CD8-positive, alpha-beta memory T cell (primary cell): ENCODE measurements around the gene NOTUM. TPM values are rescaled to one million over a fixed set of nuclear protein-coding genes. Genes with fewer than 3 reads are reported as not detected.
A peak's percentile ranks its signal among the peaks of the same experiment; 100 is the strongest.

Experiments
- CTCF ChIA-PET: fragments of 350-600 bp; sonication (Branson Sonifier 250); formaldehyde crosslinking; loops from one replicate; lab custom pipeline; 2021; ENCODE audit warnings: antibody characterized with exemption; lab: Charles Lee
- POLR2A ChIA-PET: fragments of 350-600 bp; sonication (Branson Sonifier 250); formaldehyde crosslinking; loops from one replicate; lab custom pipeline; 2021; ENCODE audit warnings: antibody characterized with exemption; lab: Charles Lee
- DNase-seq, 5 donors: peaks; one replicate each; pipeline versions ENCODE4 v3.0.0 to v3.0.0-alpha.2; 2020 to 2022; ENCODE audit warnings: mixed read lengths in 1 of 5
- H3K27ac ChIP-seq: one replicate; pipeline ENCODE4 v1.7.0; 2013; ENCODE audit warnings: low read depth, mild to moderate bottlenecking, low read length, moderate library complexity
- H3K27me3 ChIP-seq: 2 replicates; pipeline ENCODE4 v1.7.0; 2013; ENCODE audit warnings: low read length, mild to moderate bottlenecking; ENCODE audit not compliant: insufficient read depth, poor library complexity, severe bottlenecking
- H3K36me3 ChIP-seq: 2 replicates; pipeline ENCODE4 v1.7.0; 2013; ENCODE audit warnings: mild to moderate bottlenecking, low read length, moderate library complexity; ENCODE audit not compliant: insufficient read depth
- H3K4me1 ChIP-seq: 2 replicates; pipeline ENCODE4 v1.7.0; 2013; ENCODE audit warnings: mild to moderate bottlenecking, low read length, moderate library complexity; ENCODE audit not compliant: insufficient read depth
- H3K4me3 ChIP-seq: 2 replicates; pipeline ENCODE4 v1.7.0; 2013; ENCODE audit warnings: mild to moderate bottlenecking, low read length
- H3K9me3 ChIP-seq: 2 replicates; pipeline ENCODE4 v1.7.0; 2013; ENCODE audit warnings: mild to moderate bottlenecking, low read length
- H3K27ac Mint-ChIP-seq, 8 donors: one replicate each; pipeline ENCODE4 v1.8.0; 2020 to 2021; ENCODE audit warnings: mixed read lengths in 8 of 8, mild to moderate bottlenecking in 6 of 8, inconsistent platforms in 3 of 8, moderate library complexity in 3 of 8
- H3K27me3 Mint-ChIP-seq, 2 donors: one replicate each; pipeline ENCODE4 v1.8.0; 2020 to 2021; ENCODE audit warnings: mixed read lengths in 2 of 2, mild to moderate bottlenecking in 1 of 2, moderate library complexity in 1 of 2
- H3K36me3 Mint-ChIP-seq, 3 donors: one replicate each; pipeline ENCODE4 v1.8.0; 2020 to 2021; ENCODE audit warnings: mixed read lengths in 3 of 3, inconsistent platforms in 1 of 3, mild to moderate bottlenecking in 1 of 3
- H3K4me1 Mint-ChIP-seq, 3 donors: one replicate each; pipeline ENCODE4 v1.8.0; 2020 to 2021; ENCODE audit warnings: mixed read lengths in 3 of 3, inconsistent platforms in 1 of 3, mild to moderate bottlenecking in 1 of 3
- H3K4me3 Mint-ChIP-seq, 7 donors: one replicate each; pipeline ENCODE4 v1.8.0; 2020 to 2021; ENCODE audit warnings: mixed read lengths in 7 of 7, mild to moderate bottlenecking in 6 of 7, moderate library complexity in 4 of 7, inconsistent platforms in 2 of 7
- H3K9me3 Mint-ChIP-seq, 5 donors: one replicate each; pipeline ENCODE4 v1.8.0; 2020 to 2022; ENCODE audit warnings: mixed read lengths in 5 of 5, mild to moderate bottlenecking in 3 of 5, moderate library complexity in 2 of 5, inconsistent platforms in 1 of 5
- polyA plus RNA-seq: library from polyadenylated mRNA; unstranded; fragments of 300-500 nt; fragmentation: Illumina TruSeq; gene quantifications from one replicate; pipeline ENCODE4 v1.2.3, GENCODE V29; 2021
- total RNA-seq, 2 experiments: library from RNA; stranded (reverse); gene quantifications; one replicate each; pipeline ENCODE4 v1.2.3, GENCODE V29; 2021

NOTUM gene
- total and polyA plus RNA-seq, 3 experiments from 2014 or later: 0.33 to 0.35 TPM; not detected in 1

GRCh38 chr17:81944858-81945257 lies 16.1 kb downstream of the NOTUM start:
- Histone ChIP-seq H3K4me3 (no peak overlapping the region), H3K36me3 (no peaks in the 10 kb centered on the region), H3K9me3 (no peaks in the 10 kb centered on the region), H3K27me3 (no peaks in the 10 kb centered on the region), H3K27ac (no peak overlapping the region), H3K4me1 (no peaks in the 10 kb centered on the region)
- CTCF ChIA-PET: interaction anchor here (1.3 to 1.7 kb wide), 2 partner anchors 14 to 16 kb away, joined by 3 to 7 read pairs; no protein-coding TSS in a partner anchor
- Mint-ChIP-seq H3K9me3 (no peaks in the 10 kb centered on the region), H3K36me3 (no peaks in the 10 kb centered on the region), H3K4me3 (no peak overlapping the region), H3K4me1 (no peaks in the 10 kb centered on the region), H3K27ac (no peak overlapping the region), H3K27me3 (peaks cover 0 to 11% of the 10 kb centered on the region in 2 donors)
- no peak for DNase-seq
- POLR2A ChIA-PET: no interaction called here

GRCh38 chr17:81942167-81942553 lies 18.8 kb downstream of the NOTUM start:
- H3K4me1 ChIP-seq: no peaks in the 10 kb centered on the region
- H3K4me1 Mint-ChIP-seq: peaks cover 0 to 6% (median 3%) of the 10 kb centered on the region in 3 donors
- no peaks in the 10 kb centered on the region for H3K9me3 Mint-ChIP-seq
- POLR2A ChIA-PET: interaction anchor here (0.7 kb wide), 1 partner anchor 109 kb away, joined by 4 read pairs; no protein-coding TSS in a partner anchor
- no peaks in the 10 kb centered on the region for H3K36me3 Mint-ChIP-seq
- no peak overlapping the region for H3K27ac Mint-ChIP-seq
- no peak overlapping the region for H3K4me3 Mint-ChIP-seq
- H3K27me3 ChIP-seq: no peaks in the 10 kb centered on the region
- H3K27ac ChIP-seq: no peak overlapping the region
- no peaks in the 10 kb centered on the region for H3K9me3 ChIP-seq
- no peak overlapping the region for H3K4me3 ChIP-seq
- no peaks in the 10 kb centered on the region for H3K36me3 ChIP-seq
- CTCF ChIA-PET: interaction anchor here (1.8 kb wide), 1 partner anchor 18 kb away, joined by 7 read pairs; no protein-coding TSS in a partner anchor
- H3K27me3 Mint-ChIP-seq: peaks cover 4 to 11% of the 10 kb centered on the region in 2 donors
- DNase-seq: no peak

GRCh38 chr17:81941484-81942166 lies 19.4 kb downstream of the NOTUM start:
- Mint-ChIP-seq H3K9me3 (no peaks in the 10 kb centered on the region), H3K4me3 (no peak overlapping the region), H3K27me3 (peaks cover 4 to 11% of the 10 kb centered on the region in 2 donors), H3K27ac (no peak overlapping the region), H3K36me3 (no peaks in the 10 kb centered on the region), H3K4me1 (peaks cover 0 to 6% (median 3%) of the 10 kb centered on the region in 3 donors)
- Histone ChIP-seq H3K4me1 (peaks cover 3% of the 10 kb centered on the region), H3K4me3 (no peak overlapping the region), H3K27ac (no peak overlapping the region), H3K9me3 (no peaks in the 10 kb centered on the region), H3K36me3 (no peaks in the 10 kb centered on the region), H3K27me3 (no peaks in the 10 kb centered on the region)
- no peak for DNase-seq
- ChIA-PET CTCF (interaction anchor here (1.8 kb wide), 1 partner anchor 18 kb away, joined by 7 read pairs; no protein-coding TSS in a partner anchor), POLR2A (no interaction called here)

- Mint-ChIP-seq H3K4me1 (peaks cover 0 to 8% (median 4%) of the 10 kb centered on the region in 3 donors), H3K27me3 (peaks cover 4 to 11% of the 10 kb centered on the region in 2 donors), H3K27ac (no peak overlapping the region), H3K4me3 (no peak overlapping the region), H3K36me3 (no peaks in the 10 kb centered on the region), H3K9me3 (no peaks in the 10 kb centered on the region)
- H3K27ac ChIP-seq: no peak overlapping the region
- H3K36me3 ChIP-seq: no peaks in the 10 kb centered on the region
- CTCF ChIA-PET: no interaction called here
- H3K4me1 ChIP-seq: peaks cover 5% of the 10 kb centered on the region
- no peaks in the 10 kb centered on the region for H3K9me3 ChIP-seq
- POLR2A ChIA-PET: no interaction called here
- H3K4me3 ChIP-seq: no peak overlapping the region
- no peaks in the 10 kb centered on the region for H3K27me3 ChIP-seq
- no peak for DNase-seq
These were observed 20.2 kb downstream of the NOTUM start for GRCh38 chr17:81940538-81941483.

- H3K4me1 ChIP-seq: peaks cover 5% of the 10 kb centered on the region
- Mint-ChIP-seq H3K27me3 (peaks cover 4 to 11% of the 10 kb centered on the region in 2 donors), H3K27ac (no peak overlapping the region), H3K4me1 (peaks cover 0 to 8% (median 5%) of the 10 kb centered on the region in 3 donors), H3K4me3 (peak overlapping the region in 1 of 7 donors; percentile 40), H3K9me3 (no peaks in the 10 kb centered on the region), H3K36me3 (no peaks in the 10 kb centered on the region)
- no peaks in the 10 kb centered on the region for H3K27me3 ChIP-seq
- POLR2A ChIA-PET: no interaction called here
- no peaks in the 10 kb centered on the region for H3K9me3 ChIP-seq
- H3K27ac ChIP-seq: no peak overlapping the region
- no peak overlapping the region for H3K4me3 ChIP-seq
- CTCF ChIA-PET: no interaction called here
- DNase-seq: no peak
- H3K36me3 ChIP-seq: no peaks in the 10 kb centered on the region
These were observed 21.1 kb downstream of the NOTUM start for GRCh38 chr17:81939881-81940385.

GRCh38 chr17:81939218-81939617 lies 21.8 kb downstream of the NOTUM start:
- Histone ChIP-seq H3K27ac (no peak overlapping the region), H3K36me3 (no peaks in the 10 kb centered on the region), H3K4me3 (no peak overlapping the region), H3K27me3 (no peaks in the 10 kb centered on the region), H3K9me3 (no peaks in the 10 kb centered on the region), H3K4me1 (peaks cover 5% of the 10 kb centered on the region)
- H3K4me1 Mint-ChIP-seq: peaks cover 0 to 8% (median 5%) of the 10 kb centered on the region in 3 donors
- DNase-seq: no peak
- no peak overlapping the region for H3K27ac Mint-ChIP-seq
- ChIA-PET CTCF (no interaction called here), POLR2A (no interaction called here)
- no peaks in the 10 kb centered on the region for H3K36me3 Mint-ChIP-seq
- H3K9me3 Mint-ChIP-seq: no peaks in the 10 kb centered on the region
- H3K4me3 Mint-ChIP-seq: peak overlapping the region in 1 of 7 donors; percentile 40
- H3K27me3 Mint-ChIP-seq: peaks cover 4 to 11% of the 10 kb centered on the region in 2 donors

GRCh38 chr17:81935709-81936084 lies 25.3 kb downstream of the NOTUM start:
- peak overlapping the region in 1 of 8 donors; percentile 17 for H3K27ac Mint-ChIP-seq

More at GRCh38 chr17:81935709-81936084, 25.3 kb downstream of the NOTUM start:
- Mint-ChIP-seq H3K4me1 (peaks cover 0 to 8% (median 7%) of the 10 kb centered on the region in 3 donors), H3K27me3 (peaks cover 10 to 11% of the 10 kb centered on the region in 2 donors), H3K36me3 (no peaks in the 10 kb centered on the region), H3K9me3 (no peaks in the 10 kb centered on the region), H3K4me3 (peak overlapping the region; percentile 20 to 62 (median 33))
- Histone ChIP-seq H3K36me3 (no peaks in the 10 kb centered on the region), H3K27me3 (no peaks in the 10 kb centered on the region), H3K4me1 (peaks cover 5% of the 10 kb centered on the region), H3K27ac (peak overlapping the region; percentile 9), H3K4me3 (no peak overlapping the region), H3K9me3 (no peaks in the 10 kb centered on the region)
- CTCF ChIA-PET: no interaction called here
- POLR2A ChIA-PET: no interaction called here
- no peak for DNase-seq
